ENCODE data around the gene ZFYVE21. TPM values are rescaled to one million over a fixed set of nuclear protein-coding genes. Genes with fewer than 3 reads are reported as not detected.

ZFYVE21 gene
- total RNA-seq, 6 donors from 2014 or later, result 29.3 to 92.1 (median 65.5) TPM

GRCh38 chr14:103714063-103714724 is 1.4 kb upstream of the ZFYVE21 start:
- peaks cover 43 to 73% (median 53%) of the 10 kb centered on the region in 4 donors for H3K4me1 ChIP-seq
- no peaks in the 10 kb centered on the region for H3K27me3 ChIP-seq
- no peaks in the 10 kb centered on the region for H3K9me3 ChIP-seq
- ATAC-seq (ENCODE audit: low FRiP score in 2 of 2) (no peak), DNase-seq (no peak)
- 62 to 65% methylated on average over 16 of the region's 16 CpGs for WGBS, 2 donors
- H3K4me3 ChIP-seq, result peak overlapping the region in 3 of 4 donors; percentile 97 to 98 (median 98)
- H3K27ac ChIP-seq, result no peak overlapping the region
- TF ChIP-seq, protein P1, sequence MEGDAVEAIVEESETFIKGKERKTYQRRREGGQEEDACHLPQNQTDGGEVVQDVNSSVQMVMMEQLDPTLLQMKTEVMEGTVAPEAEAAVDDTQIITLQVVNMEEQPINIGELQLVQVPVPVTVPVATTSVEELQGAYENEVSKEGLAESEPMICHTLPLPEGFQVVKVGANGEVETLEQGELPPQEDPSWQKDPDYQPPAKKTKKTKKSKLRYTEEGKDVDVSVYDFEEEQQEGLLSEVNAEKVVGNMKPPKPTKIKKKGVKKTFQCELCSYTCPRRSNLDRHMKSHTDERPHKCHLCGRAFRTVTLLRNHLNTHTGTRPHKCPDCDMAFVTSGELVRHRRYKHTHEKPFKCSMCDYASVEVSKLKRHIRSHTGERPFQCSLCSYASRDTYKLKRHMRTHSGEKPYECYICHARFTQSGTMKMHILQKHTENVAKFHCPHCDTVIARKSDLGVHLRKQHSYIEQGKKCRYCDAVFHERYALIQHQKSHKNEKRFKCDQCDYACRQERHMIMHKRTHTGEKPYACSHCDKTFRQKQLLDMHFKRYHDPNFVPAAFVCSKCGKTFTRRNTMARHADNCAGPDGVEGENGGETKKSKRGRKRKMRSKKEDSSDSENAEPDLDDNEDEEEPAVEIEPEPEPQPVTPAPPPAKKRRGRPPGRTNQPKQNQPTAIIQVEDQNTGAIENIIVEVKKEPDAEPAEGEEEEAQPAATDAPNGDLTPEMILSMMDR (IDR thresholded peaks at IDR 0.05), result no peak
- TF ChIP-seq EP300 (IDR thresholded peaks at IDR 0.05) (no peak), POLR2AphosphoS5 (IDR thresholded peaks at IDR 0.05) (no peak)
- peaks cover 0 to 7% (median 1%) of the 10 kb centered on the region in 4 donors for H3K36me3 ChIP-seq

DNA sequence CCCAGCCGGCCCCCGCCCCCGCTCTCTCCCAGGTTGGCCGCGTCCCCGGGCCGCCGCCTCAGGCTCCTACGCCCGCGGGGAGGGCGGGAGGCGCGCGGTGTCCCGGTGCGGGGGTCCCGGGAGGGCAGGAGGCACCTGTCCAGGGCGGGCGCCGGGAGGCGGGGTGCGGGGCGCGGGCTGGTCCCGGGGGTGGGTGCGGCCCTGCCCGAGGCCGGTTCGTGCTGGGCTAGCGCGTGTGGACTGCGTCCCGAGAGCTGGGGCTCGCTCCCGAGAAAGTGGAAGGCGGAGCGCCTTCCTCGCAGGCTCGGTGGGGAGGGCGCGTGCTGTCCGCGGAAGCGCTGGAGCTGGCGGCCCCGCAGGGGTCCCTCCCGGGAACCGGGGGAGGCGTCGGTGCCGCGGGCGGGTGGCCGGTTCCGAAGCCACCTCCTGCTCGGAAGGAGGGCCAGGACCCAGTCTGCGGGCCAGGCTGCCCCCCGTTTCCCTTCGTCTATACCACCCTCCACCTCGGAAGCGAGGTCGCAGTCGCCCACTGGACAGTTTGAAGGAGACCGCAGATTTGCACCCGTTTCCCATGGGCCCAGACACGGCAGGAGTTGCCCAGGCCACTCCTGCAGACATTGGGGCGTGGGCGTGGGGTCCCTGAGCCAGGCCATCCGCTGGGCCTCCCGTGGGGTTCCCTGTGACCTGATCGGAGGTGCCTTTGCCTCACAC is 636 bp downstream of the ZFYVE21 start:
- DNase-seq (peak; percentile 38 to 92), ATAC-seq (ENCODE audit: low FRiP score in 2 of 2) (peak in 1 of 2 donors; percentile 1)
- H3K27ac ChIP-seq, result peak overlapping the region; percentile 61 to 90 (median 80)
- peaks cover 38 to 80% (median 47%) of the 10 kb centered on the region in 4 donors for H3K4me1 ChIP-seq
- H3K36me3 ChIP-seq, result no peaks in the 10 kb centered on the region
- TF ChIP-seq POLR2A (IDR thresholded peaks at IDR 0.05), result no peak
- no peak for TF ChIP-seq POLR2AphosphoS5 (IDR thresholded peaks at IDR 0.05)
- TF ChIP-seq, protein P1 (IDR thresholded peaks at IDR 0.05), result no peak
- no peak for TF ChIP-seq EP300 (IDR thresholded peaks at IDR 0.05)
- no peaks in the 10 kb centered on the region for H3K27me3 ChIP-seq
- no peaks in the 10 kb centered on the region for H3K9me3 ChIP-seq
- WGBS, 2 donors, result 8 to 24% methylated on average over 16 to 31 of the region's 72 CpGs
- H3K4me3 ChIP-seq, result peak overlapping the region; percentile 57 to 98 (median 98)

GRCh38 chr14:103716899-103717411 is 1.3 kb downstream of the ZFYVE21 start:
- no peak for ATAC-seq (ENCODE audit: low FRiP score in 2 of 2)
- DNase-seq, result no peak
- WGBS, 2 donors, result 79 to 81% methylated on average over 17 of the region's 17 CpGs
- no peaks in the 10 kb centered on the region for H3K27me3 ChIP-seq
- H3K9me3 ChIP-seq, result no peaks in the 10 kb centered on the region
- no peak overlapping the region for H3K27ac ChIP-seq
- peaks cover 31 to 72% (median 40%) of the 10 kb centered on the region in 4 donors for H3K4me1 ChIP-seq
- H3K36me3 ChIP-seq, result no peaks in the 10 kb centered on the region
- H3K4me3 ChIP-seq, result peak overlapping the region; percentile 57 to 98 (median 98)
- TF ChIP-seq POLR2A (IDR thresholded peaks at IDR 0.05), result no peak
- TF ChIP-seq POLR2AphosphoS5 (IDR thresholded peaks at IDR 0.05), result no peak
- TF ChIP-seq, protein P1 (IDR thresholded peaks at IDR 0.05), result no peak
- no peak for TF ChIP-seq EP300 (IDR thresholded peaks at IDR 0.05)

- no peak for TF ChIP-seq POLR2AphosphoS5 (IDR thresholded peaks at IDR 0.05)
- TF ChIP-seq EP300 (IDR thresholded peaks at IDR 0.05), result no peak
- TF ChIP-seq, protein P1 (IDR thresholded peaks at IDR 0.05), result no peak
- no peak for TF ChIP-seq POLR2A (IDR thresholded peaks at IDR 0.05)
- Histone ChIP-seq H3K36me3 (no peaks in the 10 kb centered on the region), H3K4me3 (no peak overlapping the region), H3K9me3 (no peaks in the 10 kb centered on the region), H3K4me1 (peaks cover 25 to 67% (median 33%) of the 10 kb centered on the region in 4 donors), H3K27ac (no peak overlapping the region), H3K27me3 (no peaks in the 10 kb centered on the region)
- WGBS, 2 donors, result 56 to 74% methylated on average over 16 of the region's 16 CpGs
- DNase-seq (peak in 1 of 2 donors; percentile 87), ATAC-seq (ENCODE audit: low FRiP score in 2 of 2) (no peak)
These were observed 3.0 kb downstream of the ZFYVE21 start for GRCh38 chr14:103718572-103718971.
